ENCODE results near the gene GREM2. TPM values are rescaled to one million over a fixed set of nuclear protein-coding genes. Genes with fewer than 3 reads are reported as not detected.

Gene GREM2
- total RNA-seq, 1 donor from 2014 or later: not detected

GRCh38 chr1:240503558-240503957 is 108.4 kb downstream of the GREM2 start:
- TF ChIP-seq CTCF (IDR thresholded peaks at IDR 0.05): no peak
- H3K9me3 Mint-ChIP-seq: peaks cover 4% of the 10 kb centered on the region
- ATAC-seq (ENCODE audit: low read depth): no peak
- intact Hi-C loops (cut with micrococcal nuclease): no loop called here
- DNase-seq: no peak
- H3K27ac Mint-ChIP-seq: no peak overlapping the region
- H3K27me3 Mint-ChIP-seq: no peaks in the 10 kb centered on the region
- no peaks in the 10 kb centered on the region for H3K36me3 Mint-ChIP-seq (ENCODE audit: low read depth)
- no peak overlapping the region for H3K4me3 Mint-ChIP-seq
- no peaks in the 10 kb centered on the region for H3K4me1 Mint-ChIP-seq
- POLR2A ChIA-PET: no interaction called here
- CTCF ChIA-PET: no interaction called here

GRCh38 chr1:240503036-240503435 is 108.9 kb downstream of the GREM2 start:
- no peak for DNase-seq
- Mint-ChIP-seq H3K36me3 (ENCODE audit: low read depth) (no peaks in the 10 kb centered on the region), H3K9me3 (peaks cover 3% of the 10 kb centered on the region), H3K27me3 (no peaks in the 10 kb centered on the region), H3K4me3 (no peak overlapping the region), H3K27ac (no peak overlapping the region), H3K4me1 (no peaks in the 10 kb centered on the region)
- ChIA-PET CTCF (no interaction called here), POLR2A (no interaction called here)
- no peak for ATAC-seq (ENCODE audit: low read depth)
- TF ChIP-seq CTCF (IDR thresholded peaks at IDR 0.05): no peak
- intact Hi-C loops (cut with micrococcal nuclease): no loop called here

- ATAC-seq (ENCODE audit: low read depth): no peak
- intact Hi-C loops (cut with micrococcal nuclease): no loop called here
Observed at GRCh38 chr1:240501115-240501514, 110.8 kb downstream of the GREM2 start.

GRCh38 chr1:240500647-240501046 is 111.3 kb downstream of the GREM2 start:
- Mint-ChIP-seq H3K27ac (no peak overlapping the region), H3K9me3 (peaks cover 2% of the 10 kb centered on the region), H3K4me3 (no peak overlapping the region), H3K4me1 (no peaks in the 10 kb centered on the region), H3K27me3 (no peaks in the 10 kb centered on the region), H3K36me3 (ENCODE audit: low read depth) (no peaks in the 10 kb centered on the region)
- intact Hi-C loops (cut with micrococcal nuclease): no loop called here
- POLR2A ChIA-PET: no interaction called here
- ATAC-seq (ENCODE audit: low read depth) (no peak), DNase-seq (no peak)
- TF ChIP-seq CTCF (IDR thresholded peaks at IDR 0.05): no peak
- CTCF ChIA-PET: no interaction called here

More at GRCh38 chr1:240501115-240501514, 110.8 kb downstream of the GREM2 start:
- DNase-seq: no peak
- no peaks in the 10 kb centered on the region for H3K4me1 Mint-ChIP-seq
- no peaks in the 10 kb centered on the region for H3K36me3 Mint-ChIP-seq (ENCODE audit: low read depth)
- TF ChIP-seq CTCF (IDR thresholded peaks at IDR 0.05): no peak
- no peak overlapping the region for H3K4me3 Mint-ChIP-seq
- H3K27me3 Mint-ChIP-seq: no peaks in the 10 kb centered on the region
- ChIA-PET CTCF (no interaction called here), POLR2A (no interaction called here)
- H3K27ac Mint-ChIP-seq: no peak overlapping the region
- peaks cover 2% of the 10 kb centered on the region for H3K9me3 Mint-ChIP-seq

GRCh38 chr1:240499012-240499411 is 112.9 kb downstream of the GREM2 start:
- H3K36me3 Mint-ChIP-seq (ENCODE audit: low read depth): no peaks in the 10 kb centered on the region
- H3K4me1 Mint-ChIP-seq: no peaks in the 10 kb centered on the region
- no peak overlapping the region for H3K4me3 Mint-ChIP-seq
- ATAC-seq (ENCODE audit: low read depth) (no peak), DNase-seq (no peak)
- no peak for TF ChIP-seq CTCF (IDR thresholded peaks at IDR 0.05)
- CTCF ChIA-PET: no interaction called here
- POLR2A ChIA-PET: no interaction called here
- intact Hi-C loops (cut with micrococcal nuclease): no loop called here
- peaks cover 2% of the 10 kb centered on the region for H3K9me3 Mint-ChIP-seq
- no peak overlapping the region for H3K27ac Mint-ChIP-seq
- no peaks in the 10 kb centered on the region for H3K27me3 Mint-ChIP-seq
